ENCODE measurements around the gene SLC1A5. TPM values are rescaled to one million over a fixed set of nuclear protein-coding genes. Genes with fewer than 3 reads are reported as not detected.

SLC1A5 gene
- total RNA-seq, 1 experiment from 2014 or later = 239 TPM

DNA sequence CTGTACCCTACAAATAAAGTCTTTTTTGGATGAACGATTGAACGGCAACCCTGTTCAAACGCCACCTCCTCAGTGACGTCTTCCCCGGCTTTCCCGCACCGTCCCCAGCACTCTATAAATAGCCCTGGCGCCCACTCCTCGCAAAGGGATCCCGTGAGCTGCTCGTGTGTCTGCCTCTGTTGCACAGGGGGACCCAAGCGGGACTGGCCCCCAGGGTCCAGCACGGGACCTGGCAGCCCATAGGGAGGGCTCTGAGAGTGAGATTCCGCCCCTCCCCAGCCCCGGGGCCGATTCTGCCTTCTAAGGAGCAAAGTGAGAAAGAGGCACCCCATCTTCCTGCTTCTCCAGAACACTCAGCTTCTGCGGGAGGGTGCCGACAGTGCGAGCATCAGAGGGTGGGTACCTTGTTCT, 50.6 kb downstream of the SLC1A5 start (continued):
- TF ChIP-seq PRRX2 (CRISPR knock-in tag; IDR thresholded peaks at IDR 0.05) (no peak), GRHL2 (CRISPR knock-in tag; IDR thresholded peaks at IDR 0.05; ENCODE audit: insufficient replicate concordance, severe bottlenecking) (no peak), FOXJ3 (CRISPR knock-in tag; IDR thresholded peaks at IDR 0.05; ENCODE audit: borderline replicate concordance) (no peak)
- TF ChIP-seq, protein P1, sequence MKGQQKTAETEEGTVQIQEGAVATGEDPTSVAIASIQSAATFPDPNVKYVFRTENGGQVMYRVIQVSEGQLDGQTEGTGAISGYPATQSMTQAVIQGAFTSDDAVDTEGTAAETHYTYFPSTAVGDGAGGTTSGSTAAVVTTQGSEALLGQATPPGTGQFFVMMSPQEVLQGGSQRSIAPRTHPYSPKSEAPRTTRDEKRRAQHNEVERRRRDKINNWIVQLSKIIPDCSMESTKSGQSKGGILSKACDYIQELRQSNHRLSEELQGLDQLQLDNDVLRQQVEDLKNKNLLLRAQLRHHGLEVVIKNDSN (CRISPR knock-in tag; IDR thresholded peaks at IDR 0.05) = no peak

DNA sequence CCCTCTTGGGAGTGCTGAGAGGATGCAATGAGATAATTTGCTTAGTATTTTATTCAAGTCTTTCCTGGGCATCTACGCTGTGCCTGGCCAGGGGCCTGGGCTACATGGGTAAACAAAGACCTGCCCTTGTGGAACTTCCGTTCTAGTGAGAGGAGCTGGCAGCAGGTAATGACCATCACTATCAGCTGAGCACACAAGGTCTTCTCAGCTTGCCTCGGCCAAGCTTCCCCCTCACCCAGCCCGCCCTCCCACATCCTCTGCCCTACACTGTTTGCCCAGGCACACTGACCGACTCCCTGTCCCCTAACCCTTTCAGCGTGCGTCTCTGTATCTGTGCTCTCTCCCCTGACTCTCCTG, 51.1 kb downstream of the SLC1A5 start:
- peak overlapping the region; percentile 56; the same call in 1 of the 2 replicates for H3K27ac Mint-ChIP-seq
- CTCF ChIA-PET = interaction anchor here (1.4 to 1.8 kb wide), 3 partner anchors 8 to 29 kb away, joined by 3 to 6 read pairs (median 4); no protein-coding TSS in a partner anchor
- no peaks in the 10 kb centered on the region for H3K27me3 Mint-ChIP-seq (ENCODE audit: low read depth)
- no peaks in the 10 kb centered on the region for H3K9me3 Mint-ChIP-seq
- H3K4me3 Mint-ChIP-seq = no peak overlapping the region
- DNase-seq (ENCODE audit: low spot score) (no peak), ATAC-seq (no peak)
- H3K4me1 Mint-ChIP-seq = peaks cover 17% of the 10 kb centered on the region
- no peak for TF ChIP-seq NR3C1 (CRISPR knock-in tag; conservative IDR thresholded peaks at IDR 0.05; ENCODE audit: low read depth)
- TF ChIP-seq RORB (CRISPR knock-in tag; IDR thresholded peaks at IDR 0.05) = no peak
- TF ChIP-seq, protein P2, sequence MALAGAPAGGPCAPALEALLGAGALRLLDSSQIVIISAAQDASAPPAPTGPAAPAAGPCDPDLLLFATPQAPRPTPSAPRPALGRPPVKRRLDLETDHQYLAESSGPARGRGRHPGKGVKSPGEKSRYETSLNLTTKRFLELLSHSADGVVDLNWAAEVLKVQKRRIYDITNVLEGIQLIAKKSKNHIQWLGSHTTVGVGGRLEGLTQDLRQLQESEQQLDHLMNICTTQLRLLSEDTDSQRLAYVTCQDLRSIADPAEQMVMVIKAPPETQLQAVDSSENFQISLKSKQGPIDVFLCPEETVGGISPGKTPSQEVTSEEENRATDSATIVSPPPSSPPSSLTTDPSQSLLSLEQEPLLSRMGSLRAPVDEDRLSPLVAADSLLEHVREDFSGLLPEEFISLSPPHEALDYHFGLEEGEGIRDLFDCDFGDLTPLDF (CRISPR knock-in tag; IDR thresholded peaks at IDR 0.05) = no peak
- TF ChIP-seq ESRRA (CRISPR knock-in tag; IDR thresholded peaks at IDR 0.05; ENCODE audit: borderline replicate concordance) = no peak
- no peak for TF ChIP-seq HMGA2 (CRISPR knock-in tag; IDR thresholded peaks at IDR 0.05)
- TF ChIP-seq, protein P1 (CRISPR knock-in tag; IDR thresholded peaks at IDR 0.05) = no peak
- TF ChIP-seq, protein P3, sequence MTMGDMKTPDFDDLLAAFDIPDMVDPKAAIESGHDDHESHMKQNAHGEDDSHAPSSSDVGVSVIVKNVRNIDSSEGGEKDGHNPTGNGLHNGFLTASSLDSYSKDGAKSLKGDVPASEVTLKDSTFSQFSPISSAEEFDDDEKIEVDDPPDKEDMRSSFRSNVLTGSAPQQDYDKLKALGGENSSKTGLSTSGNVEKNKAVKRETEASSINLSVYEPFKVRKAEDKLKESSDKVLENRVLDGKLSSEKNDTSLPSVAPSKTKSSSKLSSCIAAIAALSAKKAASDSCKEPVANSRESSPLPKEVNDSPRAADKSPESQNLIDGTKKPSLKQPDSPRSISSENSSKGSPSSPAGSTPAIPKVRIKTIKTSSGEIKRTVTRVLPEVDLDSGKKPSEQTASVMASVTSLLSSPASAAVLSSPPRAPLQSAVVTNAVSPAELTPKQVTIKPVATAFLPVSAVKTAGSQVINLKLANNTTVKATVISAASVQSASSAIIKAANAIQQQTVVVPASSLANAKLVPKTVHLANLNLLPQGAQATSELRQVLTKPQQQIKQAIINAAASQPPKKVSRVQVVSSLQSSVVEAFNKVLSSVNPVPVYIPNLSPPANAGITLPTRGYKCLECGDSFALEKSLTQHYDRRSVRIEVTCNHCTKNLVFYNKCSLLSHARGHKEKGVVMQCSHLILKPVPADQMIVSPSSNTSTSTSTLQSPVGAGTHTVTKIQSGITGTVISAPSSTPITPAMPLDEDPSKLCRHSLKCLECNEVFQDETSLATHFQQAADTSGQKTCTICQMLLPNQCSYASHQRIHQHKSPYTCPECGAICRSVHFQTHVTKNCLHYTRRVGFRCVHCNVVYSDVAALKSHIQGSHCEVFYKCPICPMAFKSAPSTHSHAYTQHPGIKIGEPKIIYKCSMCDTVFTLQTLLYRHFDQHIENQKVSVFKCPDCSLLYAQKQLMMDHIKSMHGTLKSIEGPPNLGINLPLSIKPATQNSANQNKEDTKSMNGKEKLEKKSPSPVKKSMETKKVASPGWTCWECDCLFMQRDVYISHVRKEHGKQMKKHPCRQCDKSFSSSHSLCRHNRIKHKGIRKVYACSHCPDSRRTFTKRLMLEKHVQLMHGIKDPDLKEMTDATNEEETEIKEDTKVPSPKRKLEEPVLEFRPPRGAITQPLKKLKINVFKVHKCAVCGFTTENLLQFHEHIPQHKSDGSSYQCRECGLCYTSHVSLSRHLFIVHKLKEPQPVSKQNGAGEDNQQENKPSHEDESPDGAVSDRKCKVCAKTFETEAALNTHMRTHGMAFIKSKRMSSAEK (CRISPR knock-in tag; IDR thresholded peaks at IDR 0.05; ENCODE audit: borderline replicate concordance) = no peak
- TF ChIP-seq FOXJ3 (CRISPR knock-in tag; IDR thresholded peaks at IDR 0.05; ENCODE audit: borderline replicate concordance) = no peak
- no peak for TF ChIP-seq FOXK1 (CRISPR knock-in tag; IDR thresholded peaks at IDR 0.05)
- TF ChIP-seq TP53 (CRISPR knock-in tag; IDR thresholded peaks at IDR 0.05) = no peak
- no peak for TF ChIP-seq NR2C2 (CRISPR knock-in tag; IDR thresholded peaks at IDR 0.05)
- no peak for TF ChIP-seq GABPB1 (CRISPR knock-in tag; IDR thresholded peaks at IDR 0.05)
- TF ChIP-seq ZNF317 (CRISPR knock-in tag; IDR thresholded peaks at IDR 0.05; ENCODE audit: borderline replicate concordance, low read depth) = no peak
- TF ChIP-seq NFYB (CRISPR knock-in tag; conservative IDR thresholded peaks at IDR 0.05; ENCODE audit: low read depth) = no peak
- no peak for TF ChIP-seq OVOL2 (CRISPR knock-in tag; IDR thresholded peaks at IDR 0.05; ENCODE audit: borderline replicate concordance)
- POLR2A ChIA-PET = interaction anchor here (0.6 kb wide), 1 partner anchor 8 kb away, joined by 3 read pairs; the partner anchor contains the start of gene FKRP
- peaks cover 36% of the 10 kb centered on the region for H3K36me3 Mint-ChIP-seq
